Astrocyte of the cerebellum (primary cell): ENCODE results near the gene NPHP4.

Source experiments
- DNase-seq: peaks from one replicate; pipeline ENCODE4 v3.0.0-alpha.2; 2011; ENCODE audit warnings: low read depth
- H3K4me3 ChIP-seq: 2 replicates; pipeline ENCODE4 v1.5.1; 2011; ENCODE audit warnings: mild to moderate bottlenecking, low read depth, low read length, moderate library complexity
- in situ Hi-C: cut with HindIII; loops from 2 replicates; pipeline ENCODE4 v1.10.0; 2017; ENCODE audit warnings: low sequenced_read_pairs
- TF ChIP-seq, protein P1 (sequence below): IDR thresholded peaks from 2 replicates; pipeline ENCODE4 v1.5.1; 2012; ENCODE audit warnings: low read length, low read depth, moderate library complexity, mild to moderate bottlenecking; ENCODE audit errors: missing control alignments

The NPHP4 gene

GRCh38 chr1:6000444-6001288 lies 8.4 kb upstream of the NPHP4 start:
- in situ Hi-C loops, result no loop called here
- no peak for DNase-seq
- TF ChIP-seq, protein P1, sequence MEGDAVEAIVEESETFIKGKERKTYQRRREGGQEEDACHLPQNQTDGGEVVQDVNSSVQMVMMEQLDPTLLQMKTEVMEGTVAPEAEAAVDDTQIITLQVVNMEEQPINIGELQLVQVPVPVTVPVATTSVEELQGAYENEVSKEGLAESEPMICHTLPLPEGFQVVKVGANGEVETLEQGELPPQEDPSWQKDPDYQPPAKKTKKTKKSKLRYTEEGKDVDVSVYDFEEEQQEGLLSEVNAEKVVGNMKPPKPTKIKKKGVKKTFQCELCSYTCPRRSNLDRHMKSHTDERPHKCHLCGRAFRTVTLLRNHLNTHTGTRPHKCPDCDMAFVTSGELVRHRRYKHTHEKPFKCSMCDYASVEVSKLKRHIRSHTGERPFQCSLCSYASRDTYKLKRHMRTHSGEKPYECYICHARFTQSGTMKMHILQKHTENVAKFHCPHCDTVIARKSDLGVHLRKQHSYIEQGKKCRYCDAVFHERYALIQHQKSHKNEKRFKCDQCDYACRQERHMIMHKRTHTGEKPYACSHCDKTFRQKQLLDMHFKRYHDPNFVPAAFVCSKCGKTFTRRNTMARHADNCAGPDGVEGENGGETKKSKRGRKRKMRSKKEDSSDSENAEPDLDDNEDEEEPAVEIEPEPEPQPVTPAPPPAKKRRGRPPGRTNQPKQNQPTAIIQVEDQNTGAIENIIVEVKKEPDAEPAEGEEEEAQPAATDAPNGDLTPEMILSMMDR, result no peak
- no peak overlapping the region for H3K4me3 ChIP-seq

GRCh38 chr1:5999711-6000443 lies 7.7 kb upstream of the NPHP4 start:
- no peak for DNase-seq
- TF ChIP-seq, protein P1, result no peak
- in situ Hi-C loops, result no loop called here
- H3K4me3 ChIP-seq, result no peak overlapping the region

DNA sequence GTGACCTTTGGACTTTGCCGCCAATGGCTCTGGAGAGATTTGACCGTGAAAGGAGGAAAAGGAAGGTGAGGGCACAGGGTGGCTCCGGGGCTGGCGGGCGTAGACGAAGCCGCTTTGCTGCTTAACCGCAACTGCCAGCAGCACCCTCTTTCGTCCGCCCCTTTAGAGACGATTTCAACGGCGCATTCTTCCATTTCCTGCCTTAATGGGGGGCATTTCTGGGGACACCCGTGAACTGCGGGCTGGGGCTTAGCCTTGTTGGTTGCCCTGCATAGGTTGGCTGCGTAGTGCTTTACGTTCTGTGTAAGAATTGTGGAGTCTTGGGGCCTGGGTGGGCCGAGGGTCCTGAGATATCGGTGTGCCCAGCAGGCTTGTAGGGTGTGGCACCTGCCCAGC lies 6.7 kb upstream of the NPHP4 start:
- no peak for DNase-seq
- in situ Hi-C loops, result no loop called here
- TF ChIP-seq, protein P1, result no peak
- H3K4me3 ChIP-seq, result no peak overlapping the region

GRCh38 chr1:5998051-5998905 lies 6.1 kb upstream of the NPHP4 start:
- in situ Hi-C loops, result no loop called here
- H3K4me3 ChIP-seq, result no peak overlapping the region
- DNase-seq, result no peak
- TF ChIP-seq, protein P1, result no peak

GRCh38 chr1:5997316-5997715 lies 5.1 kb upstream of the NPHP4 start:
- no peak overlapping the region for H3K4me3 ChIP-seq
- in situ Hi-C loops, result no loop called here
- TF ChIP-seq, protein P1, result no peak

DNA sequence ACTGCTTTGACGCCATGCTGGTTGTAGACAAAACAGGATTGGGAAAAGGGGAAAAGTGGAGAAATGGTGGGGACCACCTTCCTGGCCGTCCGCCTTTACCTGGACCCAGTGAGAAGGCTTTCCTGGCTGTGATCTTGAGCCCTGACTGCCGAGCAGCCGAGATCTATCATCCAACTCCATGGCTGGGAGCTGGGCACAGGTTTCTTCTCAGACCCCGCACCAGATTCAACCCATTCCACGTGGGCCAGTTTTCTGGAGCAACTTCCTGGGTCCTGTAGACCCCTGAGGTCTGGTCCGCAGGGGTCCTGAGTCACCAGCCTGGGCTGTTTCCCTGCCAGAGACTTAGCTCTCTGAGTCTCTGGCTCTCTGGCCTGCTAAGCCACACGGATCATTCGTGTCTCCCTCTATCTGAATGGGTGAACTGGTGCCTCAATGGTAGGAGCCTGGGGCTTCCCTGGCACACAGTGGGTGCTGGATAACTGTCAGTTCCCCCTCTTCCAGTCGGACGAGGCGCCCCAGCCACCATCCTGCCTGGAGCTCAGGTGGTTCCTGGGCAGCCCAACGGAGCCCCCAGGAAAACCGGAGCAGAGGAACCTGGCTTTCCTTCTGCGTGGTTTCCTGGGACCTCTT lies 4.5 kb upstream of the NPHP4 start:
- no peak overlapping the region for H3K4me3 ChIP-seq
- no peak for DNase-seq
- in situ Hi-C loops, result no loop called here
- TF ChIP-seq, protein P1, result no peak

More at GRCh38 chr1:5997316-5997715, 5.1 kb upstream of the NPHP4 start:
- DNase-seq, result no peak
